Fibroblast of pulmonary artery (primary cell): Measurements from ENCODE around the gene WNT5B.

Experiments
- DNase-seq: peaks from one replicate; pipeline ENCODE4 v3.0.0-alpha.2; 2010; ENCODE audit warnings: low read depth
- H3K4me3 ChIP-seq: replicated peaks from 2 replicates; pipeline ENCODE4 v1.5.1; 2011; ENCODE audit warnings: low read depth, mild to moderate bottlenecking, control low read depth, low read length, moderate library complexity
- TF ChIP-seq, protein P1 (sequence below): IDR thresholded peaks from 2 replicates; pipeline ENCODE4 v1.5.1; 2011; ENCODE audit warnings: mild to moderate bottlenecking, control low read depth, low read length, inconsistent platforms; ENCODE audit errors: missing control alignments

Gene WNT5B

DNA sequence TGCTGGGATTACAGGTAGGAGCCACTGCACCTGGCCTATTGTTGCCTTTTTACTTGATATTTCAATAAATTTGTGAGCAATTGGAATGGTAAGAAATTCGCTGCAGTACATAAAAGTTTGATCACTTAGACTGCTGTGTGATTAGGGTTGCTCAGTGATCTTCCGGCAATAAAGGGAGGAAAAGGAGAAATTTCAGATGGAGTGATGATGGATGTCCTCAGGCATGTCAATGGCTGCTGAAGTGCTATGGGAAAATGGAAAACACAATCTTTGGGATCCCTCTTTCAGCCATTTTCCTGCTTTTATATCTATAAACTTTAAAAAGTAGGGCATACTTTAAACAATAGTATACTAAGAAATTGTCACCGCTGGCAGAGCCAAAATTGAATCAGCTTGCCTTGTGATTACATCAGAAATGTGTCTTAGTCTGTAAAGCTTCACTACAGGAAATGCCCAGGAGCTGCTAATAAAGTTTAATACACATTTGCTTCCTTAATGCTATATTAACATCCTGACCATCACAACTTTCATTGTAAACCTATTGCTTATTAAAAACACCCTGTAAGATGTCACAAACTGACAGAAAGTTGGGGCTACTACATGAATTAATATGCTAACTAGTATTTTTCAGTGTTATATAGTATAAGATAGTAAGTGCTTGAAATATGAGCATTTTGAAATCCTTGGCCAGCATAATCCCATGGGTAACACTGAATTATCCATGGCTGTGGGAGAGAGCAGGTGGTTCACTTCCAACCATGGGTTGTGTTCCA is 20.9 kb upstream of the WNT5B start:
- DNase-seq: no peak
- no peak overlapping the region for H3K4me3 ChIP-seq
- TF ChIP-seq, protein P1, sequence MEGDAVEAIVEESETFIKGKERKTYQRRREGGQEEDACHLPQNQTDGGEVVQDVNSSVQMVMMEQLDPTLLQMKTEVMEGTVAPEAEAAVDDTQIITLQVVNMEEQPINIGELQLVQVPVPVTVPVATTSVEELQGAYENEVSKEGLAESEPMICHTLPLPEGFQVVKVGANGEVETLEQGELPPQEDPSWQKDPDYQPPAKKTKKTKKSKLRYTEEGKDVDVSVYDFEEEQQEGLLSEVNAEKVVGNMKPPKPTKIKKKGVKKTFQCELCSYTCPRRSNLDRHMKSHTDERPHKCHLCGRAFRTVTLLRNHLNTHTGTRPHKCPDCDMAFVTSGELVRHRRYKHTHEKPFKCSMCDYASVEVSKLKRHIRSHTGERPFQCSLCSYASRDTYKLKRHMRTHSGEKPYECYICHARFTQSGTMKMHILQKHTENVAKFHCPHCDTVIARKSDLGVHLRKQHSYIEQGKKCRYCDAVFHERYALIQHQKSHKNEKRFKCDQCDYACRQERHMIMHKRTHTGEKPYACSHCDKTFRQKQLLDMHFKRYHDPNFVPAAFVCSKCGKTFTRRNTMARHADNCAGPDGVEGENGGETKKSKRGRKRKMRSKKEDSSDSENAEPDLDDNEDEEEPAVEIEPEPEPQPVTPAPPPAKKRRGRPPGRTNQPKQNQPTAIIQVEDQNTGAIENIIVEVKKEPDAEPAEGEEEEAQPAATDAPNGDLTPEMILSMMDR: no peak

DNA sequence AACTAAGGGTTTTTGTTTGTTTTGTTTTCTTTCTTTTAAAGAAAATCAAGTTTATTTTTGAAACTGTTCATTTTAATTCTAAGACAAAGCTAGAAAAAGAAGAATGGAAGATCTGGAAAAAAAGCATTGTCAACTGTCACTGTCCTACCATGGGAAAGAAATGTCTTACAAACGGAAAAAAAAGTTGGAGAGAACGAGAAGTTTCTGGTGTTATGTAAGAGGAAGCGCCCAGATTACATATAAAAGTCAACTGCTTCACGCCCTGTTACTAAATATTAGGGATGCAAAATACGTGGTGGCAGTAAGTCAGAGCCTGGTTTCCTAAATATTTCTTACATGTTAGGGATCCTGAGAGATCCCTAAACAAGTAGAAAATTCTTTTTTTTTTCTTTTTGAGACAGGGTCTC is 20.3 kb upstream of the WNT5B start:
- TF ChIP-seq, protein P1: no peak
- no peak overlapping the region for H3K4me3 ChIP-seq
- DNase-seq: no peak

DNA sequence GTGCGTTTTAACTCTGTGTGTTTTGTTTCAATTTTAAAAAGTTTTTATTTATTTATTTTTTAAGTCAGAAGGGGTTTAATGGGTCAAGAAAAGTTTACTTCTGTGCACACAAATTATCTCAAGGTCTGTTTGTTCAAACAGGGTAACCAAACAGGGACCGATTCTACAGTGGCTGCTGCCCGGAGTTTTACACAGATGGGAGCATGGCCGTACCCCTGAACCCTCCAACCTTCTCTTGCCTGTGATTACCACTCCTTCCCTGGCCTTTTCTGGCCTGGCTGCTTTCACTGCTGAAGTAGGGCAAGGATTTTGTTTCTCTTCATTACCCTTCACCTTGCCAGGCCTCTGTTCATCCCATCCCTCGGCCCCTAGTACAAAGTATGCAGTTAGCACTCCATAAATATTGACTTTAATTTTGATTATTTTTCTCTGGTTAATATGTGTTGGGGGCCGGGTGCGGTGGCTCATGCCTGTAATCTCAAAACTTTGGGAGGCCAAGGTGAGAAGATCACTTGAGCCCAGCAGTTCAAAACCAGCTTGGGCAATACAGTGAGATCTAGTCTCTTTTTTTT is 18.9 kb upstream of the WNT5B start:
- TF ChIP-seq, protein P1: no peak
- no peak overlapping the region for H3K4me3 ChIP-seq
- DNase-seq: no peak

DNA sequence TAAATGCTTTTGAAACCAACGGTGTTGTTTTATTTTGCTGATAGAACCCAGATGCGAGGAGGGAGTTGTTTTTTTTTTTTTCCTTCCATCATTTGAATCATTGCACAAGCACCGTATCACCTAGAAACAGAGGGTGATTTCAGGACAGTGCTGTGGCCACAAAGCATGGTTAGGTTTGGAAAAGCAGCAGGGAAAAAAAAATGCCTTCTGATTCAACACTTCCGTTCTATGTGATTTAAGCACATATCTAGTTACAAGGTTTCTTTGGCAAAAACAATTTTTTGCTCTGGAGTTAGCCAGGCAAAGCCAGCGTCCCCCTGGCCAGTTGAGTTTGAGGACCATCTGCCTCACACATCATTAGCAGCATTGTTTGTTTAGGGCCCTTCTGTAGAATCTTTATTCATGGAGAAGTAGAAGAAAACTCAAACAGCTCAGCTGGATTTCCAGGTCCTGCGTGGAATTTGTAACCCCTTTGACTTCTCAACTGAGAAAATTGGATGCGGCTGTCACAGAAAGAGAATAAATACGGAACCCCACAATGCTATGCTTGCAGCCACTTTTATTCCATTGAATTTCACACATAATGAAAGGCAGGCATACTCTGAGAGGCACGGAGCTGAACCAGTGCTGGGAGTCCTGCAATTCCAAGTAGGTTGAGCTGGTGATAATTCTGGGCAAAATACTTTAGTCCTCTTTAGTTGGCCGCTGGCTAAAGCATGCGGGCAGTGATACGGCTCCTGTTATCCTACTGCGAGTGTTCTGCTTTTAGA is 17.0 kb upstream of the WNT5B start:
- peak overlapping the region; percentile 10 for H3K4me3 ChIP-seq
- DNase-seq: peak; percentile 91
- TF ChIP-seq, protein P1: no peak

DNA sequence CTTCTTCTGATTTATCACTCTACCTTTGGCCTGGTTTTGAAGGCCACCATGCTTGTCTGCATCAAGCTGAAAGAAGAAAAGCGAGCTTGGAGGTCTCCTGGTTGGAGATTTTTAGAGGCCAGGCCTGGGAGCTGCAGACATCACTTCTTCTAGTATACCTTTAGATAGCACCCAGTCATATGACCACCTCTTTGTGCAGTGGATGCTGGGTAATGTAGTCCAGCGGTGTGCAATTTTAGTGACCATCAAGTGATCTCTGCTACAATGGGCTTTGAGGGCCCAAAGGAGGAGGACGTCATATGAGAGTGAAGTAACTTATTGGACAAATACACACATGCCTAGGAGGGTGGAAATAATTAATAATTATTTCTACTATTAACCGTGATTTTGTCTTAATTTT is 15.2 kb upstream of the WNT5B start:
- no peak for DNase-seq
- no peak overlapping the region for H3K4me3 ChIP-seq
- TF ChIP-seq, protein P1: no peak

DNA sequence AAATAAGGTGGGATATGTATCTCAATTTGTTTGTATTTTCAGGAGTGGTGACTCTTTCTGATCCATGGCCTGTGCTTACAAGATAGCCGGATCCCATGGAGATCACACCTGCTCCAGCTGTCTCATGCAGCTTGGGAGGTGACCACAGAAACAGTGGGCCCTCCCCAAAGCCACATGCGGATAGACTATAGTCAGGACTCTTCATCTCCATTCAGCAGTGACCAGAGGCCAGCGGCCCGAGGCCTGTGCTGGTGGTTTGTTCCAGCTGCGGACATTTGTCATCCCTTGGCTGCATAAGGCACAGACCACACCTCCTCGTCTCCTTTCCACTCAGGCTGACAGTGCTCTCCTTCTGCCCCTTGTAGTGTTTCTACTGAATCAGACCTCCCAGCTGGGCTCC is 14.7 kb upstream of the WNT5B start:
- DNase-seq: no peak
- TF ChIP-seq, protein P1: no peak
- H3K4me3 ChIP-seq: no peak overlapping the region
